HL-60 (cell line): ENCODE results near the gene ATL1.

ENCODE experiments used
- CTCF ChIP-seq: IDR thresholded peaks from one replicate; pipeline ENCODE4 v1.5.1; 2011; ENCODE audit warnings: low read length, control low read depth, inconsistent platforms; ENCODE audit not compliant: insufficient read depth
- POLR2AphosphoS5 ChIP-seq: IDR thresholded peaks from 2 replicates; pipeline ENCODE4 v1.6.1; 2012; ENCODE audit warnings: low read depth

- TF ChIP-seq POLR2AphosphoS5 (no peak), CTCF (no peak)
Measured at GRCh38 chr14:50533806-50534205, 26.1 kb upstream of the ATL1 start.
